Gastrocnemius medialis (tissue), 4 donors: ENCODE results near the gene NOS1AP. TPM values are rescaled to one million over a fixed set of nuclear protein-coding genes. Genes with fewer than 3 reads are reported as not detected.

ENCODE experiments used
- ATAC-seq, 2 donors: fragments of 150-250 bp; one replicate each; pipeline ENCODE4 v1.9.1; 2016
- DNase-seq, 2 donors: peaks; one replicate each; pipeline ENCODE4 v3.0.0-alpha.2; 2019
- H3K27ac ChIP-seq, 4 donors: fragments of 200-600 bp; sonication (generic); 1 replicate in 1 of 4; 2 replicates in 3 of 4; pipeline ENCODE4 v1.5.1; 2016 to 2018; ENCODE audit warnings: mild to moderate bottlenecking in 2 of 4, moderate library complexity in 1 of 4
- H3K27me3 ChIP-seq, 3 donors: fragments of 200-600 bp; sonication (generic) in 2 of 3; 1 replicate in 1 of 3; 2 replicates in 2 of 3; pipeline versions ENCODE4 v1.5.1 to v1.6.0; 2016 to 2019; ENCODE audit warnings: mild to moderate bottlenecking in 1 of 3, moderate library complexity in 1 of 3
- H3K36me3 ChIP-seq, 2 donors: fragments of 200-600 bp; sonication (generic) in 1 of 2; one replicate each; pipeline ENCODE4 v1.5.1; 2017 to 2018
- H3K4me1 ChIP-seq, 2 donors: fragments of 200-600 bp; sonication (generic) in 1 of 2; one replicate each; pipeline ENCODE4 v1.5.1; 2016 to 2017; ENCODE audit warnings: mild to moderate bottlenecking in 2 of 2
- H3K4me3 ChIP-seq, 4 donors: fragments of 200-600 bp; sonication (generic) in 3 of 4; 1 replicate in 1 of 4; 2 replicates in 3 of 4; pipeline ENCODE4 v1.5.1; 2016 to 2019; ENCODE audit warnings: mild to moderate bottlenecking in 2 of 4
- H3K9me3 ChIP-seq, 3 donors: fragments of 200-600 bp; sonication (generic) in 2 of 3; 1 replicate in 1 of 3; 2 replicates in 2 of 3; pipeline ENCODE4 v1.5.1; 2016 to 2019
- POLR2A ChIP-seq, 2 donors: fragments of 450-650 bp; IDR thresholded peaks; one replicate each; pipeline ENCODE4 v1.6.1; 2017; ENCODE audit warnings: antibody characterized with exemption in 2 of 2, mild to moderate bottlenecking in 2 of 2, moderate library complexity in 2 of 2
- in situ Hi-C, 4 donors: fragments of 200-750 bp; cut with MboI; loops; one replicate each; pipeline versions ENCODE4 v1.15.0 to v1.8.0; 2017; ENCODE audit warnings: low sequenced_read_pairs in 4 of 4
- intact Hi-C: fragments of 100-400 bp; cut with DNase I; formaldehyde crosslinking; loops from one replicate; pipeline ENCODE4 v1.15.1; 2023; ENCODE audit warnings: low total_unique reads
- total RNA-seq, 4 donors: library from RNA; depleted of rRNA; stranded (reverse); fragments of >200 nt; gene quantifications; one replicate each; pipeline versions ENCODE4 v1.1.0 to v1.2.3, GENCODE V29; 2016
- TF ChIP-seq, protein P1 (sequence below), 5 experiments: fragments of 450-650 bp in 3 of 5; fragments of 200-600 bp in 2 of 5; sonication (generic) in 2 of 5; IDR thresholded peaks in 4 of 5; conservative IDR thresholded peaks in 1 of 5; 1 replicate in 4 of 5; 2 replicates in 1 of 5; pipeline ENCODE4 v1.5.1; 2016 to 2019; ENCODE audit warnings: antibody characterized with exemption in 5 of 5, mild to moderate bottlenecking in 3 of 5, moderate library complexity in 3 of 5

NOS1AP gene
- total RNA-seq, 4 donors from 2014 or later, result 0.20 to 0.40 (median 0.25) TPM

DNA sequence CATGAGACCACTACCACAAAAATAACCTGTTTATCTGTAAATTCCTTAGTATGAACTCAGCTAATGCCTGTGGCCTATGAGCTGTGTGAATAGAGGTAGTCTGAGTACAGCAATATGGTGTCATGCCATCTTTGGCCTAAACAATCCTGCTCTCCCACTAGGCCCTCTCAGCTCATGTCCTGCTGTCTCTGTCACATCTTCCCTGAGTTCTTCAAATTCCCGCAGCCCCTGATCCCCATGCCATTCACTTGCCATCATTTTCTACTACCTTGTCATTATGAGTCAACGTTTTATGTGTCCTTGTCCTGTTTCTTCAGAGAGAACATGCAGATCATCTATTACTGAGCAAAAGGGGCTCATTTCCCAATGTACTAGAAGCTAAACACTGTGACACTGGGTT, 181.6 kb downstream of the NOS1AP start:
- in situ Hi-C loops, result no loop called here
- H3K27ac ChIP-seq, result no peak overlapping the region
- no peak for ATAC-seq
- no peak overlapping the region for H3K4me3 ChIP-seq
- intact Hi-C loops, result no loop called here
- no peaks in the 10 kb centered on the region for H3K36me3 ChIP-seq
- no peaks in the 10 kb centered on the region for H3K9me3 ChIP-seq
- no peaks in the 10 kb centered on the region for H3K4me1 ChIP-seq
- no peak for DNase-seq
- no peaks in the 10 kb centered on the region for H3K27me3 ChIP-seq
- TF ChIP-seq POLR2A (IDR thresholded peaks at IDR 0.05), result no peak
- TF ChIP-seq, protein P1, sequence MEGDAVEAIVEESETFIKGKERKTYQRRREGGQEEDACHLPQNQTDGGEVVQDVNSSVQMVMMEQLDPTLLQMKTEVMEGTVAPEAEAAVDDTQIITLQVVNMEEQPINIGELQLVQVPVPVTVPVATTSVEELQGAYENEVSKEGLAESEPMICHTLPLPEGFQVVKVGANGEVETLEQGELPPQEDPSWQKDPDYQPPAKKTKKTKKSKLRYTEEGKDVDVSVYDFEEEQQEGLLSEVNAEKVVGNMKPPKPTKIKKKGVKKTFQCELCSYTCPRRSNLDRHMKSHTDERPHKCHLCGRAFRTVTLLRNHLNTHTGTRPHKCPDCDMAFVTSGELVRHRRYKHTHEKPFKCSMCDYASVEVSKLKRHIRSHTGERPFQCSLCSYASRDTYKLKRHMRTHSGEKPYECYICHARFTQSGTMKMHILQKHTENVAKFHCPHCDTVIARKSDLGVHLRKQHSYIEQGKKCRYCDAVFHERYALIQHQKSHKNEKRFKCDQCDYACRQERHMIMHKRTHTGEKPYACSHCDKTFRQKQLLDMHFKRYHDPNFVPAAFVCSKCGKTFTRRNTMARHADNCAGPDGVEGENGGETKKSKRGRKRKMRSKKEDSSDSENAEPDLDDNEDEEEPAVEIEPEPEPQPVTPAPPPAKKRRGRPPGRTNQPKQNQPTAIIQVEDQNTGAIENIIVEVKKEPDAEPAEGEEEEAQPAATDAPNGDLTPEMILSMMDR (IDR thresholded peaks at IDR 0.05 in 4 of 5, conservative IDR thresholded peaks at IDR 0.05 in 1 of 5), result no peak

DNA sequence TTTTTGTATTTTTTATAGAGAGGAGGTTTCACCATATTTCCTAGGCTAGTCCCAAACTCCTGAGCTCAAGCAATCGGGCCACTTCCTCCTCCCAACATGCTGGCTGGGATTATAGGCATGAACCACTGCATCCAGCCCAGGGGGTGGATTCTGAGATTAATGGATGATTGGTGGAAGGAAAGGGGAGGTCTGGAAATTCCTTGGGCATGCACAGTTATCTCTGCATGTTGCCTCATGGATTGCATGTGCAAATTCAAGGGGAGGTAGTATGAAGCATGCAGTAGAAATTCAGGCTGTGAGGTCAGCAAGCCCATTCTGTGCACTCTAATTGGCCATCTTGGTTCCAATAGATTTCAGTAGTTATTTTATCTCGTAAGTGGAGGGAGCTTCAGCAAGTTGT, 182.7 kb downstream of the NOS1AP start:
- H3K4me3 ChIP-seq, result no peak overlapping the region
- TF ChIP-seq POLR2A (IDR thresholded peaks at IDR 0.05), result no peak
- TF ChIP-seq, protein P1 (IDR thresholded peaks at IDR 0.05 in 4 of 5, conservative IDR thresholded peaks at IDR 0.05 in 1 of 5), result no peak
- ATAC-seq (no peak), DNase-seq (no peak)
- H3K27ac ChIP-seq, result no peak overlapping the region
- in situ Hi-C loops (no loop called here), intact Hi-C loops (no loop called here)
- H3K4me1 ChIP-seq, result no peaks in the 10 kb centered on the region
- H3K36me3 ChIP-seq, result no peaks in the 10 kb centered on the region
- H3K9me3 ChIP-seq, result no peaks in the 10 kb centered on the region
- H3K27me3 ChIP-seq, result no peaks in the 10 kb centered on the region

DNA sequence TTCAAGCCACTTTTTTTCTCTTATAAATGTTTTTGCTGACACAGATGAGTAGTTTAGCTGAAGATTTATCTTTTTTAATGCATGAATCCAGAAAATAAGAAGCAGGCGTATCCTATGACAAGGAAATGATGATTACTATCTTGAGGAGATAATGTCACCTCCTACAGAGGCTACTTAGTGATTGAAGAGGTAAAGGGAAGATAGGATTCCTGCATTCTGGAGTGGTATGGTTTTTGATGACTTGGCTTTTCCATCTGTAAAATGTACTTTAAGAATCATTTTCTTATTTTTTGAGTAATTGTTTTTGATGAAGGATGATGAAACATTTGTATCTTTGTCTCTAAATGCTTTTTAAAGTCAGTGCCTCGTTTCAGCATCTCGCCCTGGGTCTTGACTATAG, 184.3 kb downstream of the NOS1AP start:
- Histone ChIP-seq H3K27me3 (no peaks in the 10 kb centered on the region), H3K4me1 (no peaks in the 10 kb centered on the region), H3K4me3 (no peak overlapping the region), H3K27ac (no peak overlapping the region), H3K9me3 (no peaks in the 10 kb centered on the region), H3K36me3 (no peaks in the 10 kb centered on the region)
- intact Hi-C loops (no loop called here), in situ Hi-C loops (no loop called here)
- TF ChIP-seq, protein P1 (IDR thresholded peaks at IDR 0.05 in 4 of 5, conservative IDR thresholded peaks at IDR 0.05 in 1 of 5), result no peak
- no peak for TF ChIP-seq POLR2A (IDR thresholded peaks at IDR 0.05)
- DNase-seq (no peak), ATAC-seq (no peak)

DNA sequence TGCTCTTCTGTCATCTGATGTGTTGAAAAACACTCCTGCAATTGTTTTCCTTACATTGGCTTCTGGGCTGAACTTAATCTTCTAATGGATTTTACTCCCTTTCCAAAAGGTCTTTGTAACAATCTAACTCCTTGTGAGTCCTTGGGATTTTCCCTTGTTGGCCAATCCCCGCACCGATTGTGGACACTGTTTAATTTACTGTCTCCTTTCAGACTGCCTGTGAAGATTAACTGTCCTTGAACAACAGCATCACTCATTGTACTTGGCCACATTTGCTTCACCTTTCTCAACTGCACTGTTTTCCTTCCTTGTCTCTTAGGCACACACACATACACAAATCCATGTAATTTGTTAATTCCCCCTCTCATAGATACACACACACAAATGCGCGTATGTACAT, 186.8 kb downstream of the NOS1AP start:
- no peak for DNase-seq
- no peaks in the 10 kb centered on the region for H3K27me3 ChIP-seq
- H3K27ac ChIP-seq, result no peak overlapping the region
- no peaks in the 10 kb centered on the region for H3K36me3 ChIP-seq
- H3K4me3 ChIP-seq, result no peak overlapping the region
- ATAC-seq, result no peak
- no peaks in the 10 kb centered on the region for H3K4me1 ChIP-seq
- no peak for TF ChIP-seq POLR2A (IDR thresholded peaks at IDR 0.05)
- TF ChIP-seq, protein P1 (IDR thresholded peaks at IDR 0.05 in 4 of 5, conservative IDR thresholded peaks at IDR 0.05 in 1 of 5), result no peak
- intact Hi-C loops, result no loop called here
- H3K9me3 ChIP-seq, result no peaks in the 10 kb centered on the region
- in situ Hi-C loops, result no loop called here

DNA sequence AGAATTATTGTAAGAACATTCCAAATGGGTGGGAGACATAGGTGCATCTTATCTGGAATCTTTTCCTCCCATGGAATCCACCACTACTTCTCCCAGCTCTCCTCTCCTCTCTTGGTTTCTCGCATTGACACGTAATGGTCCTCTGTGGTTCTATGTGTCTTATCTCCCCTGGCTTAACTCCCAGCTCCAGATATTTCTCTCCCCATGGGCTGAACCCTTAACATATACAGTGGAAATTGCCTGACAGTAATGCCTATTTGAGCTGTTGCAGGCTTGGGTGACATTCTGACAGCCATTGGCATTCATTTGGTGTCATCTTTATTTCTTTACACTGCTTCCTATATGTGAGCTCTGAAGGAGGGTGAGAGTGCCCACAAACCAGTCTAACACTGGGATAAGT, 188.9 kb downstream of the NOS1AP start:
- in situ Hi-C loops, result no loop called here
- Histone ChIP-seq H3K4me1 (no peaks in the 10 kb centered on the region), H3K4me3 (no peak overlapping the region), H3K36me3 (no peaks in the 10 kb centered on the region), H3K9me3 (no peaks in the 10 kb centered on the region), H3K27ac (no peak overlapping the region), H3K27me3 (no peaks in the 10 kb centered on the region)
- TF ChIP-seq, protein P1 (IDR thresholded peaks at IDR 0.05 in 4 of 5, conservative IDR thresholded peaks at IDR 0.05 in 1 of 5), result no peak
- no peak for TF ChIP-seq POLR2A (IDR thresholded peaks at IDR 0.05)
- intact Hi-C loops, result no loop called here
- ATAC-seq (no peak), DNase-seq (no peak)
